Measurements from ENCODE around the gene DDTL. TPM values are rescaled to one million over a fixed set of nuclear protein-coding genes. Genes with fewer than 3 reads are reported as not detected.
"Not testable (repeated sequence)": the region's sequence is repeated elsewhere in the genome, so short reads cannot be mapped to it uniquely, and the experiment has no call there.

The DDTL gene
- total and polyA plus RNA-seq, 2 donors (not counting 3 experiments of a cell fraction or from before 2014, with no cell fraction given) = 0.57 to 2.7 TPM

DNA sequence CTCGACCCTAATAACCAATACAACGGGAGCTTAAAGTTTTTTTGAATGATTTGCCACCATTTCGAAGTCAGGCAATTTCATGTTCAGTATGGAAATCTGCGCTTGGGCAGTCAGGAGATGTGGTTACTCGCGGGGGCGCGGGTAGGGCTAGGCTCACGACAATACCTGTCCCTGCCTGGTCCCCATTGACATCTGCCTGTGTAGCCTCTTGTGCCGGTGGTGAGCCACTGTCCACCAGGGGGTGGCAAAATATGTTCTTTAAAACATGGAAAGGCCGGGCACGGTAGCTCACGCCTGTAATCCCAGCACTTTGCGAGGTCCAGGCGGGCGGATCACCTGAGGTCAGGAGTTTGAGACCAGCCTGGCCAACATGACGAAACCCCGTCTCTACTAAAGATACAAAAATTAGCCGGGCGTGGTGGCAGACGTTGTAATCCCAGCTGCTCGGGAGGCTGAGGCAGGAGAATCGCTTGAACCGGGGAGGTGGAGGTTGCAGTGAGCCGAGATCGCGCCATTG is 8.2 kb downstream of the DDTL start:
- H3K4me1 ChIP-seq (ENCODE audit: control insufficient read depth, extremely low read depth, insufficient read depth, low read length); DNase-seq (ENCODE audit: low read depth, low spot score); CTCF ChIA-PET; H3K4me2 ChIP-seq (ENCODE audit: insufficient read depth, low read length); H3K4me3 ChIP-seq (replicated peaks in 1 of 3; ENCODE audit: insufficient read depth in 1 of 3, low read depth in 1 of 3, low read length in 3 of 3); H3K9me3 ChIP-seq (replicated peaks; ENCODE audit: control insufficient read depth, insufficient read depth, low read length); H2AFZ ChIP-seq (ENCODE audit: low read depth, low read length); FAIRE-seq; H3K27me3 ChIP-seq (ENCODE audit: control insufficient read depth in 2 of 2, insufficient read depth in 2 of 2, low read length in 2 of 2); H3K9me1 ChIP-seq (replicated peaks; ENCODE audit: control insufficient read depth, extremely low read depth, insufficient read depth, low read length); H3K9ac ChIP-seq (replicated peaks; ENCODE audit: extremely low read depth, insufficient read depth, low read length); intact Hi-C loops (cut with micrococcal nuclease); H4K20me1 ChIP-seq (replicated peaks; ENCODE audit: control insufficient read depth, extremely low read depth, insufficient read depth, low read length); H3K27ac ChIP-seq (ENCODE audit: insufficient read depth, low read depth, low read length); H3K79me2 ChIP-seq (ENCODE audit: control insufficient read depth, insufficient read depth, low read length); dilution Hi-C loops (cut with MboI; ENCODE audit: extremely low pct_ligation_motif_present, low sequenced_read_pairs); POLR2A ChIA-PET: not testable (repeated sequence)
- H3K36me3 ChIP-seq (ENCODE audit: control insufficient read depth in 2 of 2, extremely low read depth in 1 of 2, insufficient read depth in 2 of 2, low read length in 2 of 2) = peaks cover 2 to 12% of the 10 kb centered on the region in 2 experiments
- TSS peak; percentile 96 for BruUV-seq (replicated peaks)

DNA sequence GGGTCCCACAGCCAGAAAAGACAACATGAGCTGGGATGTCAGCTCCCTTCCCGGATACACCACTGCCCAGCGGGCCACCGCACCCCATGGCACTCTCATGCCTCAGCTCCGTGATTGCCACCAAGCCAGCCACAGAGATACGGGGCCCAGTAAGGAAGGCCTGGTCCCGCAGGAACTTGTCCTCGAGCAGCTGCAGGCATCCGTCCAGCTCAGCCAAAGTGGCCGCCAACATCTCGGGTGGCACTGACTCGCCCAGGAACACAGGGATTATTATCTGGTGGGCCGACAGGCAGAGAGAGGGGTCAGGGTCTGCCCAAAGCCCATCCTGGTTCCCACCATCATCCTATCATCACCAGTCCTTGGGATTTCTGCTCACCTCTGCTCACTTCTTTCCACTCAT is 10.6 kb downstream of the DDTL start:
- H3K27ac ChIP-seq (ENCODE audit: insufficient read depth, low read depth, low read length); H3K4me2 ChIP-seq (ENCODE audit: insufficient read depth, low read length); H3K79me2 ChIP-seq (ENCODE audit: control insufficient read depth, insufficient read depth, low read length); H2AFZ ChIP-seq (ENCODE audit: low read depth, low read length); H4K20me1 ChIP-seq (replicated peaks; ENCODE audit: control insufficient read depth, extremely low read depth, insufficient read depth, low read length); H3K36me3 ChIP-seq (ENCODE audit: control insufficient read depth in 2 of 2, extremely low read depth in 1 of 2, insufficient read depth in 2 of 2, low read length in 2 of 2); dilution Hi-C loops (cut with MboI; ENCODE audit: extremely low pct_ligation_motif_present, low sequenced_read_pairs); H3K9me3 ChIP-seq (replicated peaks; ENCODE audit: control insufficient read depth, insufficient read depth, low read length); intact Hi-C loops (cut with micrococcal nuclease); POLR2A ChIA-PET; FAIRE-seq; H3K4me3 ChIP-seq (replicated peaks in 1 of 3; ENCODE audit: insufficient read depth in 1 of 3, low read depth in 1 of 3, low read length in 3 of 3); BruUV-seq (replicated peaks); H3K4me1 ChIP-seq (ENCODE audit: control insufficient read depth, extremely low read depth, insufficient read depth, low read length); H3K9ac ChIP-seq (replicated peaks; ENCODE audit: extremely low read depth, insufficient read depth, low read length); DNase-seq (ENCODE audit: low read depth, low spot score); H3K27me3 ChIP-seq (ENCODE audit: control insufficient read depth in 2 of 2, insufficient read depth in 2 of 2, low read length in 2 of 2); CTCF ChIA-PET; H3K9me1 ChIP-seq (replicated peaks; ENCODE audit: control insufficient read depth, extremely low read depth, insufficient read depth, low read length): not testable (repeated sequence)

- H3K4me3 ChIP-seq (replicated peaks in 1 of 3; ENCODE audit: insufficient read depth in 1 of 3, low read depth in 1 of 3, low read length in 3 of 3); H3K9me3 ChIP-seq (replicated peaks; ENCODE audit: control insufficient read depth, insufficient read depth, low read length); dilution Hi-C loops (cut with MboI; ENCODE audit: extremely low pct_ligation_motif_present, low sequenced_read_pairs); H3K27me3 ChIP-seq (ENCODE audit: control insufficient read depth in 2 of 2, insufficient read depth in 2 of 2, low read length in 2 of 2); CTCF ChIA-PET; H3K4me1 ChIP-seq (ENCODE audit: control insufficient read depth, extremely low read depth, insufficient read depth, low read length); H2AFZ ChIP-seq (ENCODE audit: low read depth, low read length); H3K4me2 ChIP-seq (ENCODE audit: insufficient read depth, low read length); H3K9me1 ChIP-seq (replicated peaks; ENCODE audit: control insufficient read depth, extremely low read depth, insufficient read depth, low read length); H3K27ac ChIP-seq (ENCODE audit: insufficient read depth, low read depth, low read length); H3K9ac ChIP-seq (replicated peaks; ENCODE audit: extremely low read depth, insufficient read depth, low read length); H3K36me3 ChIP-seq (ENCODE audit: control insufficient read depth in 2 of 2, extremely low read depth in 1 of 2, insufficient read depth in 2 of 2, low read length in 2 of 2); intact Hi-C loops (cut with micrococcal nuclease); BruUV-seq (replicated peaks); H4K20me1 ChIP-seq (replicated peaks; ENCODE audit: control insufficient read depth, extremely low read depth, insufficient read depth, low read length); DNase-seq (ENCODE audit: low read depth, low spot score); H3K79me2 ChIP-seq (ENCODE audit: control insufficient read depth, insufficient read depth, low read length); POLR2A ChIA-PET: not testable (repeated sequence)
- FAIRE-seq = peak; percentile 100
These were observed 13.0 kb downstream of the DDTL start, which contains the start of gene GSTT2 for GRCh38 chr22:23979557-23980240. TSS of gene GSTT2 (plus strand) at chr22:23980134.

GRCh38 chr22:23980567-23980966 is 13.9 kb downstream of the DDTL start:
- H2AFZ ChIP-seq (ENCODE audit: low read depth, low read length); H3K9me1 ChIP-seq (replicated peaks; ENCODE audit: control insufficient read depth, extremely low read depth, insufficient read depth, low read length); H3K9me3 ChIP-seq (replicated peaks; ENCODE audit: control insufficient read depth, insufficient read depth, low read length); H3K36me3 ChIP-seq (ENCODE audit: control insufficient read depth in 2 of 2, extremely low read depth in 1 of 2, insufficient read depth in 2 of 2, low read length in 2 of 2); dilution Hi-C loops (cut with MboI; ENCODE audit: extremely low pct_ligation_motif_present, low sequenced_read_pairs); CTCF ChIA-PET; H3K27ac ChIP-seq (ENCODE audit: insufficient read depth, low read depth, low read length); H3K27me3 ChIP-seq (ENCODE audit: control insufficient read depth in 2 of 2, insufficient read depth in 2 of 2, low read length in 2 of 2); H3K79me2 ChIP-seq (ENCODE audit: control insufficient read depth, insufficient read depth, low read length); H3K4me2 ChIP-seq (ENCODE audit: insufficient read depth, low read length); BruUV-seq (replicated peaks); intact Hi-C loops (cut with micrococcal nuclease); H3K4me3 ChIP-seq (replicated peaks in 1 of 3; ENCODE audit: insufficient read depth in 1 of 3, low read depth in 1 of 3, low read length in 3 of 3); POLR2A ChIA-PET; H3K4me1 ChIP-seq (ENCODE audit: control insufficient read depth, extremely low read depth, insufficient read depth, low read length); H4K20me1 ChIP-seq (replicated peaks; ENCODE audit: control insufficient read depth, extremely low read depth, insufficient read depth, low read length); DNase-seq (ENCODE audit: low read depth, low spot score); H3K9ac ChIP-seq (replicated peaks; ENCODE audit: extremely low read depth, insufficient read depth, low read length): not testable (repeated sequence)
- FAIRE-seq = peak; percentile 78
